CD14-positive monocyte (primary cell): ENCODE results near the gene CLIC1. TPM values are rescaled to one million over a fixed set of nuclear protein-coding genes. Genes with fewer than 3 reads are reported as not detected.

Experiments used
- DNase-seq, 3 donors: peaks; one replicate each; pipeline ENCODE4 v3.0.0-alpha.2; 2011 to 2022
- H2AFZ ChIP-seq: 2 replicates; pipeline ENCODE4 v1.6.0; 2012; ENCODE audit warnings: mild to moderate bottlenecking, low read depth, low read length, inconsistent platforms; ENCODE audit not compliant: insufficient read depth, poor library complexity, severe bottlenecking
- H3K27ac ChIP-seq, 2 donors: 1 replicate in 1 of 2; 2 replicates in 1 of 2; pipeline ENCODE4 v1.5.1; 2012 to 2013; ENCODE audit warnings: low read length in 2 of 2, control low read depth in 1 of 2, inconsistent platforms in 1 of 2, low read depth in 1 of 2, mild to moderate bottlenecking in 1 of 2
- H3K27me3 ChIP-seq, 2 donors: one replicate each; pipeline versions ENCODE4 v1.6.0 to v1.6.1; 2011 to 2013; ENCODE audit warnings: low read length in 2 of 2; ENCODE audit not compliant: control insufficient read depth in 2 of 2, insufficient read depth in 2 of 2
- H3K36me3 ChIP-seq, 2 donors: replicated peaks in 1 of 2; 1 replicate in 1 of 2; 2 replicates in 1 of 2; pipeline versions ENCODE4 v1.5.1 to v1.6.1; 2012 to 2013; ENCODE audit warnings: low read length in 2 of 2, control low read depth in 1 of 2, inconsistent platforms in 1 of 2, mild to moderate bottlenecking in 1 of 2; ENCODE audit not compliant: insufficient read depth in 2 of 2, control insufficient read depth in 1 of 2
- H3K4me1 ChIP-seq, 2 donors: 1 replicate in 1 of 2; 2 replicates in 1 of 2; pipeline versions ENCODE4 v1.5.1 to v1.6.1; 2012 to 2013; ENCODE audit warnings: low read length in 2 of 2, control low read depth in 1 of 2, inconsistent platforms in 1 of 2, mild to moderate bottlenecking in 1 of 2, moderate library complexity in 1 of 2; ENCODE audit not compliant: insufficient read depth in 2 of 2, control insufficient read depth in 1 of 2
- H3K4me2 ChIP-seq: replicated peaks from 2 replicates; pipeline ENCODE3; 2012; ENCODE audit warnings: low read length, moderate library complexity, mild to moderate bottlenecking; ENCODE audit not compliant: poor library complexity, severe bottlenecking; ENCODE audit errors: extremely low read depth
- H3K4me3 ChIP-seq, 3 experiments: fragments of 200-600 bp in 1 of 3; sonication (generic) in 1 of 3; replicated peaks in 1 of 3; 1 replicate in 2 of 3; 2 replicates in 1 of 3; pipeline ENCODE4 v1.5.1; 2011 to 2013; ENCODE audit warnings: low read length in 3 of 3, mild to moderate bottlenecking in 3 of 3, control low read depth in 2 of 3, low read depth in 2 of 3, inconsistent platforms in 1 of 3, moderate library complexity in 1 of 3
- H3K79me2 ChIP-seq: 2 replicates; pipeline ENCODE4 v1.6.0; 2012; ENCODE audit warnings: mild to moderate bottlenecking, control low read depth, inconsistent platforms, low read length, moderate library complexity; ENCODE audit not compliant: insufficient read depth
- H3K9ac ChIP-seq: 2 replicates; pipeline ENCODE4 v1.6.0; 2017; ENCODE audit warnings: low read length, mild to moderate bottlenecking; ENCODE audit not compliant: insufficient read depth, poor library complexity, severe bottlenecking
- H3K9me3 ChIP-seq, 2 donors: replicated peaks in 1 of 2; 1 replicate in 1 of 2; 2 replicates in 1 of 2; pipeline versions ENCODE4 v1.5.1 to v1.6.1; 2012 to 2013; ENCODE audit warnings: low read length in 2 of 2, control low read depth in 1 of 2; ENCODE audit not compliant: control insufficient read depth in 1 of 2, insufficient read depth in 1 of 2
- H4K20me1 ChIP-seq: 2 replicates; pipeline ENCODE4 v1.6.0; 2012; ENCODE audit warnings: mild to moderate bottlenecking, low read length, control low read depth, moderate library complexity; ENCODE audit not compliant: insufficient read depth
- H3K27ac Mint-ChIP-seq, 7 donors: one replicate each; pipeline ENCODE4 v1.8.0; 2020; ENCODE audit warnings: mild to moderate bottlenecking in 7 of 7, mixed read lengths in 7 of 7, moderate library complexity in 6 of 7, inconsistent platforms in 2 of 7
- H3K27me3 Mint-ChIP-seq, 3 donors: one replicate each; pipeline ENCODE4 v1.8.0; 2021 to 2022; ENCODE audit warnings: low read depth in 3 of 3, mild to moderate bottlenecking in 3 of 3, mixed read lengths in 3 of 3, moderate library complexity in 3 of 3, inconsistent platforms in 1 of 3
- H3K36me3 Mint-ChIP-seq, 2 donors: one replicate each; pipeline ENCODE4 v1.8.0; 2020; ENCODE audit warnings: mixed read lengths in 2 of 2, inconsistent platforms in 1 of 2, mild to moderate bottlenecking in 1 of 2
- H3K4me1 Mint-ChIP-seq: one replicate; pipeline ENCODE4 v1.8.0; 2020; ENCODE audit warnings: mild to moderate bottlenecking, mixed read lengths
- H3K4me3 Mint-ChIP-seq, 2 donors: one replicate each; pipeline ENCODE4 v1.8.0; 2020; ENCODE audit warnings: mild to moderate bottlenecking in 2 of 2, mixed read lengths in 2 of 2, moderate library complexity in 1 of 2
- H3K9me3 Mint-ChIP-seq, 7 donors: one replicate each; pipeline ENCODE4 v1.8.0; 2020 to 2022; ENCODE audit warnings: mixed read lengths in 7 of 7, mild to moderate bottlenecking in 6 of 7, moderate library complexity in 6 of 7, inconsistent platforms in 2 of 7
- WGBS: methylation state at CpG from one replicate; pipeline ENCODE4 v1.1.5; 2013; ENCODE audit warnings: missing lambda C conversion rate; ENCODE audit not compliant: insufficient coverage; 5-methylcytosine and 5-hydroxymethylcytosine counted together
- intact Hi-C, 2 donors: fragments of 100-400 bp; cut with micrococcal nuclease; formaldehyde crosslinking; loops; one replicate each; pipeline versions ENCODE4 v1.15.0 to v1.15.1; 2023
- polyA plus RNA-seq, 3 donors: library from polyadenylated mRNA; depleted of rRNA in 1 of 3; unstranded in 2 of 3; stranded (reverse) in 1 of 3; fragments of 300-500 nt in 2 of 3; fragments of >200 nt in 1 of 3; fragmentation: Illumina TruSeq in 2 of 3; gene quantifications; 1 replicate in 2 of 3; 2 replicates in 1 of 3; pipeline ENCODE4 v1.2.3, GENCODE V29; 2012 to 2021
- TF ChIP-seq, protein P1 (sequence below): fragments of 200-600 bp; IDR thresholded peaks from one replicate; pipeline ENCODE4 v1.8.0; 2022; ENCODE audit warnings: antibody characterized with exemption, mild to moderate bottlenecking

CLIC1 gene
- polyA plus RNA-seq, 3 donors: 676 to 1,304 (median 1,196) TPM

DNA sequence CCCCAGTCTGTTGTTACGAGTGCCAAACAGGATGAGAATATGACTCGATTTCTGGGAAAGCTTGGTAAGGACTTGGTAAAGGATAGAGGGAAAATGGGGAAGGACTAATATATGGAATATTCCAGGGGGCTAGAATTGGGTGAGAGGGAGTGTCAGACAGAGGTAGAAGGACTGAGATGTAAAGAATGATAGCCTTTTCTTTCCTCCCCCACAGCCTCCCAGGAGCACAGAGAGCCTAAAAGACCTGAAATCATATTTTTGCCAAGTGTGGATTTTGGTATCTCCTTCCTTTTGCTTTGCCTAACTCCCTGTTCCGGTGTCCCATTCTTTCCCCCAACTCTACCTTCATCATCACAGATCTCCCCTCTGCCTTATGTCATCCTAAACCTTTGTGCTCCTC is 6.6 kb upstream of the CLIC1 start:
- Mint-ChIP-seq H3K4me1 (peaks cover 36% of the 10 kb centered on the region), H3K9me3 (no peaks in the 10 kb centered on the region), H3K27ac (peak overlapping the region in 2 of 7 donors; percentile 10 to 12), H3K36me3 (peaks cover 19 to 29% of the 10 kb centered on the region in 2 donors), H3K27me3 (peaks cover 0 to 2% (median 0%) of the 10 kb centered on the region in 3 donors), H3K4me3 (no peak overlapping the region)
- intact Hi-C loops: no loop called here
- Histone ChIP-seq H3K36me3 (peaks cover 0 to 19% of the 10 kb centered on the region in 2 donors), H3K4me3 (no peak overlapping the region), H3K79me2 (peaks cover 23% of the 10 kb centered on the region), H3K9ac (no peak overlapping the region), H3K4me2 (no peak overlapping the region), H3K27me3 (no peaks in the 10 kb centered on the region), H2AFZ (no peak overlapping the region), H3K4me1 (peaks cover 28 to 38% of the 10 kb centered on the region in 2 donors), H3K9me3 (no peaks in the 10 kb centered on the region), H3K27ac (no peak overlapping the region), H4K20me1 (no peaks in the 10 kb centered on the region)
- TF ChIP-seq, protein P1, sequence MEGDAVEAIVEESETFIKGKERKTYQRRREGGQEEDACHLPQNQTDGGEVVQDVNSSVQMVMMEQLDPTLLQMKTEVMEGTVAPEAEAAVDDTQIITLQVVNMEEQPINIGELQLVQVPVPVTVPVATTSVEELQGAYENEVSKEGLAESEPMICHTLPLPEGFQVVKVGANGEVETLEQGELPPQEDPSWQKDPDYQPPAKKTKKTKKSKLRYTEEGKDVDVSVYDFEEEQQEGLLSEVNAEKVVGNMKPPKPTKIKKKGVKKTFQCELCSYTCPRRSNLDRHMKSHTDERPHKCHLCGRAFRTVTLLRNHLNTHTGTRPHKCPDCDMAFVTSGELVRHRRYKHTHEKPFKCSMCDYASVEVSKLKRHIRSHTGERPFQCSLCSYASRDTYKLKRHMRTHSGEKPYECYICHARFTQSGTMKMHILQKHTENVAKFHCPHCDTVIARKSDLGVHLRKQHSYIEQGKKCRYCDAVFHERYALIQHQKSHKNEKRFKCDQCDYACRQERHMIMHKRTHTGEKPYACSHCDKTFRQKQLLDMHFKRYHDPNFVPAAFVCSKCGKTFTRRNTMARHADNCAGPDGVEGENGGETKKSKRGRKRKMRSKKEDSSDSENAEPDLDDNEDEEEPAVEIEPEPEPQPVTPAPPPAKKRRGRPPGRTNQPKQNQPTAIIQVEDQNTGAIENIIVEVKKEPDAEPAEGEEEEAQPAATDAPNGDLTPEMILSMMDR: no peak
- DNase-seq: no peak
- no CpG with 5 or more reads among the region's 3 CpGs for WGBS

DNA sequence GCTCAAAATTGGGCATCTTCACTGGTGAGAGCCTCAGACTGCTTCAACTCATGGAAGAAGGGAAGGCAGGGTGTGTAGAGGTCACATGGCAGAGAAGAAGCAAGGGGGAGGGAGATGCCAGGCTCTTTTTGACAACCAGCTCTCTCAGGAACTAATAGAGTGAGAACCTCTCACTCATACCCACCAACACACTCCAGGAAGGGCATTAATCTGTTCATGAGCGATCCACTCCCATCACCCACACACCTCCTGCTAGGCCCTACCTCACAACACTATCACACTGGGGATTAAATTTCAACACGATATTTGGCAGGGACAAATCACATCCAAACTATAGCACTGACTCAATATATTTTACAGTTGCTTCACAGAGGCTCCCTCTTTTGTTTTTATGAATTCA is 5.5 kb upstream of the CLIC1 start:
- Histone ChIP-seq H3K27ac (no peak overlapping the region), H3K9ac (no peak overlapping the region), H4K20me1 (no peaks in the 10 kb centered on the region), H3K4me2 (no peak overlapping the region), H3K4me1 (peaks cover 38 to 48% of the 10 kb centered on the region in 2 donors), H3K36me3 (peaks cover 0 to 10% of the 10 kb centered on the region in 2 donors), H3K79me2 (peaks cover 25% of the 10 kb centered on the region), H3K9me3 (no peaks in the 10 kb centered on the region), H3K4me3 (no peak overlapping the region), H3K27me3 (no peaks in the 10 kb centered on the region), H2AFZ (no peak overlapping the region)
- Mint-ChIP-seq H3K36me3 (peaks cover 9 to 22% of the 10 kb centered on the region in 2 donors), H3K4me1 (peaks cover 47% of the 10 kb centered on the region), H3K9me3 (no peaks in the 10 kb centered on the region), H3K27me3 (peaks cover 0 to 2% (median 0%) of the 10 kb centered on the region in 3 donors), H3K27ac (peak overlapping the region in 4 of 7 donors; percentile 8 to 55 (median 20)), H3K4me3 (peak overlapping the region in 1 of 2 donors; percentile 39)
- DNase-seq: no peak
- intact Hi-C loops: no loop called here
- TF ChIP-seq, protein P1: no peak
- WGBS: 100% methylated on average over 1 of the region's 2 CpGs
